Natural killer cell treated with Interleukin-12 subunit alpha and Interleukin-12 subunit beta and Interleukin-15 and Interleukin-18, amount 100 ng/mL, for 72 hours (primary cell): ENCODE measurements around the gene CACNA1I. TPM values are rescaled to one million over a fixed set of nuclear protein-coding genes. Genes with fewer than 3 reads are reported as not detected.
A peak's percentile ranks its signal among the peaks of the same experiment; 100 is the strongest.

Experiments used
- ATAC-seq, 2 donors: fragments of 150-1000 bp; cut with Tn5 transposase in 1 of 2; sonication (Bioruptor Pico), chemical (Tn5 transposase) in 1 of 2; 2 replicates each; pipeline ENCODE4 v1.10.0; 2021
- DNase-seq: peaks from one replicate; pipeline ENCODE4 v3.0.0; 2022; ENCODE audit warnings: low spot score
- H3K27ac Mint-ChIP-seq, 2 donors: 1 replicate in 1 of 2; 2 replicates in 1 of 2; pipeline ENCODE4 v1.8.0; 2022; ENCODE audit warnings: mixed read lengths in 2 of 2, mild to moderate bottlenecking in 1 of 2, moderate library complexity in 1 of 2
- H3K27me3 Mint-ChIP-seq, 2 donors: 1 replicate in 1 of 2; 2 replicates in 1 of 2; pipeline ENCODE4 v1.8.0; 2022; ENCODE audit warnings: mixed read lengths in 2 of 2
- H3K36me3 Mint-ChIP-seq: one replicate; pipeline ENCODE4 v1.8.0; 2022; ENCODE audit warnings: mixed read lengths
- H3K4me1 Mint-ChIP-seq, 2 donors: 1 replicate in 1 of 2; 2 replicates in 1 of 2; pipeline ENCODE4 v1.8.0; 2022; ENCODE audit warnings: low read depth in 2 of 2, mixed read lengths in 2 of 2, mild to moderate bottlenecking in 1 of 2
- H3K4me3 Mint-ChIP-seq: one replicate; pipeline ENCODE4 v1.8.0; 2022; ENCODE audit warnings: mixed read lengths
- H3K9me3 Mint-ChIP-seq: 2 replicates; pipeline ENCODE4 v1.8.0; 2022; ENCODE audit warnings: mixed read lengths
- total RNA-seq, 2 donors: library from RNA; stranded (reverse); gene quantifications; one replicate each; pipeline ENCODE4 v1.2.3, GENCODE V29; 2022

The CACNA1I gene
- total RNA-seq, 2 donors from 2014 or later = 0.17 TPM; not detected in 1

GRCh38 chr22:39610766-39611165 lies 40.2 kb downstream of the CACNA1I start:
- Mint-ChIP-seq H3K4me3 (no peak overlapping the region), H3K9me3 (no peaks in the 10 kb centered on the region), H3K27ac (no peak overlapping the region), H3K36me3 (no peaks in the 10 kb centered on the region), H3K4me1 (peaks cover 5 to 10% of the 10 kb centered on the region in 2 donors), H3K27me3 (peaks cover 11 to 18% of the 10 kb centered on the region in 2 donors)
- ATAC-seq (no peak), DNase-seq (no peak)

- ATAC-seq (no peak), DNase-seq (no peak)
- Mint-ChIP-seq H3K27me3 (peaks cover 13 to 19% of the 10 kb centered on the region in 2 donors), H3K9me3 (no peaks in the 10 kb centered on the region), H3K4me3 (no peak overlapping the region), H3K4me1 (peaks cover 5 to 10% of the 10 kb centered on the region in 2 donors), H3K36me3 (no peaks in the 10 kb centered on the region), H3K27ac (no peak overlapping the region)
Observed at GRCh38 chr22:39611360-39611759, 40.8 kb downstream of the CACNA1I start.

GRCh38 chr22:39612811-39613548 lies 42.4 kb downstream of the CACNA1I start:
- no peak for ATAC-seq
- peak overlapping the region; percentile 35 to 77 for H3K27ac Mint-ChIP-seq
- no peak for DNase-seq
- H3K36me3 Mint-ChIP-seq = no peaks in the 10 kb centered on the region
- H3K9me3 Mint-ChIP-seq = no peaks in the 10 kb centered on the region
- H3K4me3 Mint-ChIP-seq = no peak overlapping the region
- H3K27me3 Mint-ChIP-seq = peaks cover 18 to 25% of the 10 kb centered on the region in 2 donors
- H3K4me1 Mint-ChIP-seq = peaks cover 7 to 13% of the 10 kb centered on the region in 2 donors

DNA sequence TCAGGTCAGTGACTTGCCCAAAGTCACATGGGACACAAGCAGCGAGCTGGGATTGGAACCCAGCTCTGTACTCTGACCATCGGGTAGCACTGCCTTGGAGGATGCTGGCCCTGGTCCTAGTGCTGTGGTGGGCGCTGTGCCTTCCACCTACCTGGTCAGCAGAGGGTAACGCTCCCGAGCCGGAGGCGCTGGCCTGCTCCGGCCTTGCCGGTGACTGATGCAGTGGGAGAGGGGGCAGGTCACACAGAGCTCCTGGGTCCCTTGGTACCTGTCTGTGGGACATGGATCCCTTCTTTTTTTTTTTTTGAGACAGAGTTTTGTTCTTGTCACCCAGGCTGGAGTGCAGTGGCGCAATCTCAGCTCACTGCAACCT lies 43.0 kb downstream of the CACNA1I start:
- ATAC-seq (no peak), DNase-seq (no peak)
- Mint-ChIP-seq H3K4me3 (no peak overlapping the region), H3K27ac (no peak overlapping the region), H3K4me1 (peaks cover 9 to 16% of the 10 kb centered on the region in 2 donors), H3K36me3 (no peaks in the 10 kb centered on the region), H3K9me3 (no peaks in the 10 kb centered on the region), H3K27me3 (peaks cover 24 to 28% of the 10 kb centered on the region in 2 donors)

- no peak overlapping the region for H3K4me3 Mint-ChIP-seq
- H3K27ac Mint-ChIP-seq = no peak overlapping the region
- DNase-seq = no peak
- peaks cover 9 to 16% of the 10 kb centered on the region in 2 donors for H3K4me1 Mint-ChIP-seq
- peaks cover 26 to 30% of the 10 kb centered on the region in 2 donors for H3K27me3 Mint-ChIP-seq
- no peaks in the 10 kb centered on the region for H3K9me3 Mint-ChIP-seq
- ATAC-seq = no peak
- no peaks in the 10 kb centered on the region for H3K36me3 Mint-ChIP-seq
Observed at GRCh38 chr22:39614442-39614841, 43.9 kb downstream of the CACNA1I start.

DNA sequence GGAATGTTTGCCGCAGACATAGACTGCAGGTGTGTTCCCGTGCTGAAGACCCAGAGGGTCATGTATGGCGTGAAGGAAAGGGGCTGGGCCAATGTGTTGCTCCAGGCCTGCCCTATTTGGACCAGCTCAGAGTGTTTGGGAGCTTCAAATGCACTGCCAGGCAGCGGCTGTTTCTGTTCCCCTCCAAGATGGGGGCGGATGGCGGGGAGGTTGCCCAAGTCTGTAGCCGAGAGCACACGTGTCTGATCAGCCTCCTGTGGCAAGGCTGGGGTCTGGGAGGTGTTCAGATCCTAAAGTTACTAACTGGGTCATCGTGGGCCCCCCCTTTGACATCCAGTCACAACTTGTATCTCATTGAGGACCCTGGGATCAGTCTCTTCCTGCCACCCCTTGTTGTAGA lies 45.5 kb downstream of the CACNA1I start:
- no peaks in the 10 kb centered on the region for H3K9me3 Mint-ChIP-seq

GRCh38 chr22:39616781-39617180 lies 46.2 kb downstream of the CACNA1I start:
- no peak for DNase-seq
- H3K4me1 Mint-ChIP-seq = peaks cover 9 to 11% of the 10 kb centered on the region in 2 donors
- ATAC-seq = no peak
- H3K27ac Mint-ChIP-seq = no peak overlapping the region
- H3K9me3 Mint-ChIP-seq = no peaks in the 10 kb centered on the region
- H3K4me3 Mint-ChIP-seq = no peak overlapping the region
- no peaks in the 10 kb centered on the region for H3K36me3 Mint-ChIP-seq
- peaks cover 34 to 37% of the 10 kb centered on the region in 2 donors for H3K27me3 Mint-ChIP-seq

More for the DNA sequence above, 45.5 kb downstream of the CACNA1I start:
- no peak overlapping the region for H3K4me3 Mint-ChIP-seq
- DNase-seq (no peak), ATAC-seq (no peak)
- no peak overlapping the region for H3K27ac Mint-ChIP-seq
- peaks cover 9 to 11% of the 10 kb centered on the region in 2 donors for H3K4me1 Mint-ChIP-seq
- H3K27me3 Mint-ChIP-seq = peaks cover 34 to 37% of the 10 kb centered on the region in 2 donors
- H3K36me3 Mint-ChIP-seq = no peaks in the 10 kb centered on the region

DNA sequence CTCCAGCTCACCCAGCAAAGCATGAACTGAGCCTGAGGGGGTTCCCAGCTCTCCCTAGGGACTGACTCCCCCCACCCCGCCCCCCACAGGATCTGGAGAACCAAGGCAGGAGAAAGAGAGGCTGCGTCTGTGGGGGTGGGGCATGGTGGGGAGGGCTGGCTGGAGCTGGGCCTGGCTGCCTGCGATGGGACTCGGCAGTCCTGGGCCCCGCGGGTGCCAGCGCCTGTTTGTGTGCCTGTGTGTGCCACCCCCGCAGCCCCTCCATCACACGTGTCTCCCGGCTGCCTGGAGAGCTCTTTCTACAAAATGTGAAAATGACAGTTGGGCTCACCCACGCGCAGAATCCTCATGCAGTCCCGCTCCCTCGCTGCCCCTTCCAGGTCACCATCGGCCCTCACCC lies 46.8 kb downstream of the CACNA1I start:
- peaks cover 32 to 37% of the 10 kb centered on the region in 2 donors for H3K27me3 Mint-ChIP-seq
- no peak overlapping the region for H3K4me3 Mint-ChIP-seq
- ATAC-seq (no peak), DNase-seq (no peak)
- H3K36me3 Mint-ChIP-seq = no peaks in the 10 kb centered on the region
- H3K4me1 Mint-ChIP-seq = peaks cover 9 to 11% of the 10 kb centered on the region in 2 donors
- H3K9me3 Mint-ChIP-seq = no peaks in the 10 kb centered on the region
- H3K27ac Mint-ChIP-seq = no peak overlapping the region

DNA sequence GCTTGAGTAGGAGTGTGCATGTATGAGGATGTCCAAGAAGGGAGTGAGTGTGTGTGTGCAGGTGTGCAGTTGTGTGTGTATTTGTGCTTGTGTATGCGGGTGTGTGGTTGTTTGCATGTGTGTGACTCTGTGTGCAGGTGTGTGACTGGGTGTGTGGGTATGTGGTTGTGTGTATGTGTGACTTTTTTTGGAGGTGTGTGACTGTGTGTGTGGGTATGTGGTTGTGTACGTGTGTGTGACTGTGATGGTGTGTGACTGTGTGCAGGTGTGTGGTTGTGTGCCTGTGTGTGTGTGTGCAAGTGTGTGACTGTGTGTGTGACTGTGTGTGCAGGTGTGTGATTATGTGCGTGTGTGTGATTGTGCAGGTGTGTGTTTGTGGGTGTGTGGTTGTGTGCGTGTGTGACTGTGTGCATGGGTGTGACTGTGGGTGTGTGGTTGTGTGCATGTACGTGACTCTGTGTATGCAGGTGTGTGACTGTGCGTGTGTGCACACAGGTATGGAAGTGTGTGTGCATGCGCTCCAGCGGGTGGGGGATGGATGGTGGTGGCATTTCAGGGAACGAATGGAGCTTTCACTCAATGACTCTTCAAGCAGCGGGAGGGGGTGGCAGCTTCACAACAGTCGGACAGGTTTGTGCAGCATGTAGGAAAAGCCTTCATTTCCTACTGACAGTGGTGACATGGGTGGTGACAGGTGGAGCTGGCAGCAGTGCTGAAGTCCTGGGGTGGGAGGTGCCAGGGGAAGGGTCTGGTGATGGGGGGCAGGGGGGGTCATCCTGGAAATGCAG lies 47.6 kb downstream of the CACNA1I start:
- no peaks in the 10 kb centered on the region for H3K9me3 Mint-ChIP-seq
- H3K27ac Mint-ChIP-seq = no peak overlapping the region
- H3K27me3 Mint-ChIP-seq = peaks cover 30 to 37% of the 10 kb centered on the region in 2 donors
- DNase-seq (no peak), ATAC-seq (no peak)
- peaks cover 5 to 6% of the 10 kb centered on the region in 2 donors for H3K4me1 Mint-ChIP-seq
- no peak overlapping the region for H3K4me3 Mint-ChIP-seq
- H3K36me3 Mint-ChIP-seq = no peaks in the 10 kb centered on the region

DNA sequence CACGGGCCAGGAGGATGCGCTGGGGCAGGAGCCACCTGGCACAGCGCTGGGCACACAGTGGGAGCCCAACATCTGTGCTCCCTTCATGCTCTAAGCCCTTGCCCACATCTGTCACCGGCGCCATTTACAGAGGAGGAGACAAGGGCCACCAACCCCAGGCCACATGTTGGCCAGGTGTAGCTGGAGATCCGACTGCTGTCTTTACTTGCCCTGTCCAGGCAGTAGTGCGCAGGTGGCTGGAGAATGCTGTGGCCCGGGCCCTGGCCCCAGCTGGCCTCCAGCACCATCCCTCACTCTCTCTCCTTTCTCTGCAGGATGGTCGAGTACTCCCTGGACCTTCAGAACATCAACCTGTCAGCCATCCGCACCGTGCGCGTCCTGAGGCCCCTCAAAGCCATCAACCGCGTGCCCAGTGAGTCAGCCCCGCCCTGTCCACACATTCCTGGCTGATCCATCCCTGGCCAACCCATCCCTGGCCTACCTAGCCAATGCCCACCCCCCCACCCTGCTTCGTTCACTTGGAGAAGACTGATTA lies 48.5 kb downstream of the CACNA1I start:
- Mint-ChIP-seq H3K9me3 (no peaks in the 10 kb centered on the region), H3K36me3 (no peaks in the 10 kb centered on the region), H3K27me3 (peaks cover 29 to 37% of the 10 kb centered on the region in 2 donors), H3K4me1 (peaks cover 4 to 6% of the 10 kb centered on the region in 2 donors), H3K4me3 (no peak overlapping the region), H3K27ac (no peak overlapping the region)
- DNase-seq (no peak), ATAC-seq (no peak)

- DNase-seq (no peak), ATAC-seq (no peak)
- no peaks in the 10 kb centered on the region for H3K9me3 Mint-ChIP-seq
- H3K4me3 Mint-ChIP-seq = no peak overlapping the region
- no peak overlapping the region for H3K27ac Mint-ChIP-seq
- H3K27me3 Mint-ChIP-seq = peaks cover 19 to 26% of the 10 kb centered on the region in 2 donors
- no peaks in the 10 kb centered on the region for H3K36me3 Mint-ChIP-seq
- H3K4me1 Mint-ChIP-seq = peaks cover 4 to 7% of the 10 kb centered on the region in 2 donors
Observed at GRCh38 chr22:39620924-39621690, 50.6 kb downstream of the CACNA1I start.

GRCh38 chr22:39621826-39622225 lies 51.3 kb downstream of the CACNA1I start:
- no peaks in the 10 kb centered on the region for H3K9me3 Mint-ChIP-seq
- DNase-seq (no peak), ATAC-seq (no peak)
- H3K4me3 Mint-ChIP-seq = no peak overlapping the region
- no peak overlapping the region for H3K27ac Mint-ChIP-seq
- peaks cover 20 to 31% of the 10 kb centered on the region in 2 donors for H3K27me3 Mint-ChIP-seq
- H3K4me1 Mint-ChIP-seq = peaks cover 7 to 11% of the 10 kb centered on the region in 2 donors
- H3K36me3 Mint-ChIP-seq = no peaks in the 10 kb centered on the region

DNA sequence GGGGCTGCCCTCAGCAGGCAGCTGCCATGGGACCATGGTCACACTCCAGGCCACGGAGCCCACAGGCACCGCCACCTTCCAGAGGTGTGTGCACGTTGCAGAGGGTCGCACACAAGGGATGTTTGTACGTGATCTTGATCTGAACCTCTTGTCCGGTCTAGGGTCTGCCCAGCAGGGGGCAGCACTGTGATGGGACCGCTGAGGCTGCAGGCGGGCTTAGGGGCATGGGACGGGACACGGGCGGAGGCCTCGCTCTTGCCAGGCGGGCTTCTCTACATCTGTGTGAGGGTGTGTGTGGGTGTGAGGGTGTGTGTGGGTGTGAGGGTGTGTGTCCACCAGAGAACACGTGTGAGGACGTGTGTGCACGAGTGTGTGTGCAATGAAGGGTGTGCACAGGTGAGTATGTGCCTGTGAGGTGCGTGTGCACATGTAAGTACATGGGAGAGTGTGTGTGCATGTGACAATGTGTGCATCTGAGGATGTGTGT lies 52.4 kb downstream of the CACNA1I start:
- H3K36me3 Mint-ChIP-seq = no peaks in the 10 kb centered on the region
- no peaks in the 10 kb centered on the region for H3K9me3 Mint-ChIP-seq
- peaks cover 20 to 26% of the 10 kb centered on the region in 2 donors for H3K27me3 Mint-ChIP-seq
- no peak overlapping the region for H3K4me3 Mint-ChIP-seq
- H3K4me1 Mint-ChIP-seq = peaks cover 13 to 14% of the 10 kb centered on the region in 2 donors
- peak; percentile 49 to 72 for ATAC-seq
- H3K27ac Mint-ChIP-seq = no peak overlapping the region
- DNase-seq = no peak
